H9 (cell line): ENCODE results near the gene KRTAP5-1. TPM values are rescaled to one million over a fixed set of nuclear protein-coding genes. Genes with fewer than 3 reads are reported as not detected.

Experiments used
- DNase-seq: peaks from one replicate; pipeline ENCODE4 v3.0.0-alpha.2; 2017
- H2AFZ ChIP-seq: one replicate; pipeline ENCODE4 v1.6.1; 2013; ENCODE audit warnings: mild to moderate bottlenecking, low read length, control low read depth, moderate library complexity
- H2AK5ac ChIP-seq: 2 replicates; pipeline ENCODE4 v1.6.1; 2013; ENCODE audit warnings: low read length, control low read depth, mixed read lengths; ENCODE audit not compliant: insufficient read length
- H2BK120ac ChIP-seq: one replicate; pipeline ENCODE4 v1.6.1; 2013; ENCODE audit warnings: low read depth, mild to moderate bottlenecking, low read length, control low read depth, inconsistent platforms; ENCODE audit not compliant: poor library complexity, severe bottlenecking
- H2BK12ac ChIP-seq: 2 replicates; pipeline ENCODE4 v1.6.1; 2013; ENCODE audit warnings: low read length, control low read depth, mixed read lengths, low read depth; ENCODE audit not compliant: insufficient read length
- H2BK15ac ChIP-seq: 2 replicates; pipeline ENCODE4 v1.6.1; 2013; ENCODE audit warnings: low read depth, low read length, control low read depth
- H2BK20ac ChIP-seq: one replicate; pipeline ENCODE4 v1.6.1; 2013; ENCODE audit warnings: low read depth, mild to moderate bottlenecking, low read length, control low read depth, inconsistent platforms; ENCODE audit not compliant: poor library complexity, severe bottlenecking
- H2BK5ac ChIP-seq: 2 replicates; pipeline ENCODE4 v1.6.1; 2013; ENCODE audit warnings: low read length, control low read depth, mixed read lengths; ENCODE audit not compliant: insufficient read length
- H3K14ac ChIP-seq: 2 replicates; pipeline ENCODE4 v1.6.1; 2013; ENCODE audit warnings: low read length, control low read depth; ENCODE audit not compliant: insufficient read depth
- H3K18ac ChIP-seq: 2 replicates; pipeline ENCODE4 v1.6.1; 2013; ENCODE audit warnings: low read depth, mild to moderate bottlenecking, mixed read lengths, low read length, control low read depth; ENCODE audit not compliant: insufficient read length
- H3K23ac ChIP-seq: 2 replicates; pipeline ENCODE4 v1.6.1; 2013; ENCODE audit warnings: low read length, control low read depth, mixed read lengths, low read depth; ENCODE audit not compliant: insufficient read length
- H3K23me2 ChIP-seq: 2 replicates; pipeline ENCODE4 v1.6.1; 2013; ENCODE audit warnings: low read depth, mild to moderate bottlenecking, mixed read lengths, low read length, control low read depth; ENCODE audit not compliant: insufficient read length, poor library complexity, severe bottlenecking
- H3K27ac ChIP-seq: 2 replicates; pipeline ENCODE4 v1.5.1; 2013; ENCODE audit warnings: low read length, control low read depth, mixed read lengths, low read depth; ENCODE audit not compliant: insufficient read length
- H3K27me3 ChIP-seq: 2 replicates; pipeline ENCODE4 v1.6.1; 2013; ENCODE audit warnings: low read length, control low read depth, inconsistent platforms; ENCODE audit not compliant: insufficient read depth
- H3K4ac ChIP-seq: 2 replicates; pipeline ENCODE4 v1.6.1; 2013; ENCODE audit warnings: low read depth, mild to moderate bottlenecking, control low read depth, inconsistent platforms, low read length, moderate library complexity
- H3K4me1 ChIP-seq: 2 replicates; pipeline ENCODE4 v1.6.1; 2013; ENCODE audit warnings: low read length, control low read depth, inconsistent platforms; ENCODE audit not compliant: insufficient read depth
- H3K4me2 ChIP-seq: 2 replicates; pipeline ENCODE4 v1.6.1; 2013; ENCODE audit warnings: low read length, control low read depth, mixed read lengths; ENCODE audit not compliant: insufficient read length, insufficient read depth
- H3K56ac ChIP-seq: 2 replicates; pipeline ENCODE4 v1.6.1; 2013; ENCODE audit warnings: low read depth, mild to moderate bottlenecking, mixed read lengths, low read length, control low read depth; ENCODE audit not compliant: insufficient read length
- H3K79me1 ChIP-seq: 2 replicates; pipeline ENCODE4 v1.6.1; 2013; ENCODE audit warnings: low read depth, mild to moderate bottlenecking, moderate library complexity, low read length, control low read depth, inconsistent platforms; ENCODE audit not compliant: insufficient read depth, poor library complexity, severe bottlenecking
- H3K79me2 ChIP-seq: 2 replicates; pipeline ENCODE4 v1.6.1; 2013; ENCODE audit warnings: low read length, control low read depth, inconsistent platforms; ENCODE audit not compliant: insufficient read depth
- H3K9ac ChIP-seq: 2 replicates; pipeline ENCODE4 v1.6.1; 2013; ENCODE audit warnings: low read length, control low read depth, mixed read lengths; ENCODE audit not compliant: insufficient read length; ENCODE audit errors: extremely low read depth
- H3K9me3 ChIP-seq: one replicate; pipeline ENCODE4 v1.6.1; 2013; ENCODE audit warnings: low read depth, low read length, inconsistent platforms; ENCODE audit not compliant: control insufficient read depth
- H3T11ph ChIP-seq: one replicate; pipeline ENCODE4 v1.6.1; 2013; ENCODE audit warnings: mild to moderate bottlenecking, low read length, control low read depth, inconsistent platforms
- H4K20me1 ChIP-seq: one replicate; pipeline ENCODE4 v1.6.1; 2013; ENCODE audit not compliant: control insufficient read depth, insufficient read length, insufficient read depth
- H4K5ac ChIP-seq: 2 replicates; pipeline ENCODE4 v1.6.1; 2013; ENCODE audit warnings: low read depth, mild to moderate bottlenecking, mixed read lengths, low read length, control low read depth; ENCODE audit not compliant: insufficient read length
- H4K8ac ChIP-seq: replicated peaks from 2 replicates; pipeline ENCODE4 v1.6.1; 2013; ENCODE audit warnings: low read length, control low read depth, mixed read lengths, low read depth; ENCODE audit not compliant: insufficient read length
- H4K91ac ChIP-seq: 2 replicates; pipeline ENCODE4 v1.6.1; 2013; ENCODE audit warnings: low read depth, mild to moderate bottlenecking, moderate library complexity, mixed read lengths, low read length, control low read depth; ENCODE audit not compliant: insufficient read length
- H3K27ac Mint-ChIP-seq, 3 experiments: 2 replicates in 2 of 3; 3 replicates in 1 of 3; pipeline ENCODE4 v1.8.0; 2020 to 2021; ENCODE audit warnings: mixed read lengths in 3 of 3, mild to moderate bottlenecking in 1 of 3, moderate library complexity in 1 of 3
- H3K27me3 Mint-ChIP-seq: 2 replicates; pipeline ENCODE4 v1.8.0; 2021; ENCODE audit warnings: low read depth, mild to moderate bottlenecking, moderate library complexity, mixed read lengths
- H3K36me3 Mint-ChIP-seq, 3 experiments: 2 replicates in 2 of 3; 3 replicates in 1 of 3; pipeline ENCODE4 v1.8.0; 2020 to 2021; ENCODE audit warnings: low read depth in 3 of 3, mixed read lengths in 3 of 3; ENCODE audit not compliant: insufficient read depth in 1 of 3
- H3K4me1 Mint-ChIP-seq, 2 experiments: 2 replicates each; pipeline ENCODE4 v1.8.0; 2020; ENCODE audit warnings: mixed read lengths in 2 of 2
- H3K4me3 Mint-ChIP-seq, 2 experiments: 2 replicates in 1 of 2; 3 replicates in 1 of 2; pipeline ENCODE4 v1.8.0; 2020 to 2021; ENCODE audit warnings: mild to moderate bottlenecking in 2 of 2, mixed read lengths in 2 of 2, moderate library complexity in 1 of 2
- H3K9me3 Mint-ChIP-seq, 2 experiments: 2 replicates in 1 of 2; 3 replicates in 1 of 2; pipeline ENCODE4 v1.8.0; 2020; ENCODE audit warnings: mild to moderate bottlenecking in 2 of 2, mixed read lengths in 2 of 2, moderate library complexity in 1 of 2
- WGBS: extraction: QIAGEN DNeasy Blood & Tissue Kit; methylation state at CpG from one replicate; pipeline ENCODE4 v1.1.7; 2013; ENCODE audit warnings: missing lambda C conversion rate, low lambda C conversion rate, mixed read lengths; ENCODE audit not compliant: insufficient read length; ENCODE audit errors: extremely low coverage; 5-methylcytosine and 5-hydroxymethylcytosine counted together
- total RNA-seq: library from RNA; stranded (reverse); gene quantifications from 2 replicates; pipeline ENCODE4 v1.2.1, GENCODE V29; 2021
- TF ChIP-seq, protein P1 (sequence below): fragments of 200-600 bp; sonication (generic); conservative IDR thresholded peaks from 3 replicates; pipeline ENCODE4 v1.8.0; 2021; ENCODE audit warnings: antibody characterized with exemption, mild to moderate bottlenecking

Gene KRTAP5-1
- total RNA-seq, 1 experiment from 2014 or later, result not detected

DNA sequence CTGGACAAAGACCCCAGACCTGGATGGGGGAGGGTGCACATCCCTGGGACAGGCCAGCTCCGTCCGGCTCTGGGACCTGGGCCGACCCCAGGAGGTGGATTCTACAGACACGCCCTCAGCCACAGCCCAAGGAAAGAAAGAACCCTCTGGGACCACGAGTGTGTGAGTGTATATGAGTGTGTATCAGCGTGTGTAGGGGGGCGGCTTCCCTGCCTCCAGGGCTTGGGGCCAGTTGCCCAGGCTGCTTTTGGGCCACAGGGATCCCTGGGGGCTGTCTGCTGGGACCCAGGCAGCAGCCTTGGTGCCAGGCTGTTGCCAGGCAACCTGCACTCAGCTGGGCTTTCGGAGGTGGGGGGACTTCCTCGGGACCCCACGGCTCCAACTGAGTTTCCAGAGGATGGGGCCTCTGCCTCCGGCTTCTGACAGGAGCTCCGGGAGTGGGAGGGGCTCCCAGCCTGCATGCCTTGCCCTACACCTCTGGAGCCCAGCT, 21.9 kb downstream of the KRTAP5-1 start:
- no CpG with 5 or more reads among the region's 12 CpGs for whole genome bisulfite sequencing
- Histone ChIP-seq H3K14ac (no peak overlapping the region), H2AFZ (no peak overlapping the region), H4K91ac (no peak overlapping the region), H3T11ph (no peak overlapping the region), H3K18ac (no peak overlapping the region), H2BK20ac (no peak overlapping the region), H2AK5ac (no peak overlapping the region), H4K8ac (no peak overlapping the region), H3K23me2 (no peaks in the 10 kb centered on the region), H2BK5ac (no peak overlapping the region), H3K9me3 (no peaks in the 10 kb centered on the region), H3K9ac (no peak overlapping the region), H2BK120ac (no peak overlapping the region), H4K5ac (no peak overlapping the region), H3K4ac (no peak overlapping the region), H4K20me1 (no peaks in the 10 kb centered on the region), H2BK15ac (no peak overlapping the region), H2BK12ac (no peak overlapping the region), H3K4me1 (no peaks in the 10 kb centered on the region; the same call in 1 of the 2 replicates), H3K23ac (no peak overlapping the region), H3K27ac (no peak overlapping the region), H3K56ac (no peak overlapping the region), H3K27me3 (no peaks in the 10 kb centered on the region; the same call in 1 of the 2 replicates), H3K79me1 (no peaks in the 10 kb centered on the region), H3K4me2 (no peak overlapping the region), H3K79me2 (no peaks in the 10 kb centered on the region)
- Mint-ChIP-seq H3K27ac (no peak overlapping the region), H3K36me3 (no peaks in the 10 kb centered on the region), H3K27me3 (peaks cover 18% of the 10 kb centered on the region), H3K4me1 (peaks cover 15 to 39% of the 10 kb centered on the region in 2 experiments), H3K4me3 (no peak overlapping the region), H3K9me3 (no peaks in the 10 kb centered on the region)
- peak; percentile 21 for DNase-seq
- TF ChIP-seq, protein P1, sequence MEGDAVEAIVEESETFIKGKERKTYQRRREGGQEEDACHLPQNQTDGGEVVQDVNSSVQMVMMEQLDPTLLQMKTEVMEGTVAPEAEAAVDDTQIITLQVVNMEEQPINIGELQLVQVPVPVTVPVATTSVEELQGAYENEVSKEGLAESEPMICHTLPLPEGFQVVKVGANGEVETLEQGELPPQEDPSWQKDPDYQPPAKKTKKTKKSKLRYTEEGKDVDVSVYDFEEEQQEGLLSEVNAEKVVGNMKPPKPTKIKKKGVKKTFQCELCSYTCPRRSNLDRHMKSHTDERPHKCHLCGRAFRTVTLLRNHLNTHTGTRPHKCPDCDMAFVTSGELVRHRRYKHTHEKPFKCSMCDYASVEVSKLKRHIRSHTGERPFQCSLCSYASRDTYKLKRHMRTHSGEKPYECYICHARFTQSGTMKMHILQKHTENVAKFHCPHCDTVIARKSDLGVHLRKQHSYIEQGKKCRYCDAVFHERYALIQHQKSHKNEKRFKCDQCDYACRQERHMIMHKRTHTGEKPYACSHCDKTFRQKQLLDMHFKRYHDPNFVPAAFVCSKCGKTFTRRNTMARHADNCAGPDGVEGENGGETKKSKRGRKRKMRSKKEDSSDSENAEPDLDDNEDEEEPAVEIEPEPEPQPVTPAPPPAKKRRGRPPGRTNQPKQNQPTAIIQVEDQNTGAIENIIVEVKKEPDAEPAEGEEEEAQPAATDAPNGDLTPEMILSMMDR, result no peak
